OCI-LY7 (cell line): ENCODE data around the gene ELL.

Experiments
- EZH2phosphoT487 ChIP-seq: fragments of 200-600 bp; sonication (generic); IDR thresholded peaks from 2 replicates; pipeline ENCODE4 v1.6.1; 2018; ENCODE audit warnings: low read depth, borderline replicate concordance, mild to moderate bottlenecking, mixed run types, antibody characterized with exemption, low read length, moderate library complexity, mixed read lengths
- TF ChIP-seq, protein P1 (sequence below): fragments of 200-600 bp; sonication (generic); conservative IDR thresholded peaks from 2 replicates; pipeline ENCODE4 v1.5.1; 2014; ENCODE audit warnings: mild to moderate bottlenecking, antibody characterized with exemption, low read length, moderate library complexity, mixed read lengths

DNA sequence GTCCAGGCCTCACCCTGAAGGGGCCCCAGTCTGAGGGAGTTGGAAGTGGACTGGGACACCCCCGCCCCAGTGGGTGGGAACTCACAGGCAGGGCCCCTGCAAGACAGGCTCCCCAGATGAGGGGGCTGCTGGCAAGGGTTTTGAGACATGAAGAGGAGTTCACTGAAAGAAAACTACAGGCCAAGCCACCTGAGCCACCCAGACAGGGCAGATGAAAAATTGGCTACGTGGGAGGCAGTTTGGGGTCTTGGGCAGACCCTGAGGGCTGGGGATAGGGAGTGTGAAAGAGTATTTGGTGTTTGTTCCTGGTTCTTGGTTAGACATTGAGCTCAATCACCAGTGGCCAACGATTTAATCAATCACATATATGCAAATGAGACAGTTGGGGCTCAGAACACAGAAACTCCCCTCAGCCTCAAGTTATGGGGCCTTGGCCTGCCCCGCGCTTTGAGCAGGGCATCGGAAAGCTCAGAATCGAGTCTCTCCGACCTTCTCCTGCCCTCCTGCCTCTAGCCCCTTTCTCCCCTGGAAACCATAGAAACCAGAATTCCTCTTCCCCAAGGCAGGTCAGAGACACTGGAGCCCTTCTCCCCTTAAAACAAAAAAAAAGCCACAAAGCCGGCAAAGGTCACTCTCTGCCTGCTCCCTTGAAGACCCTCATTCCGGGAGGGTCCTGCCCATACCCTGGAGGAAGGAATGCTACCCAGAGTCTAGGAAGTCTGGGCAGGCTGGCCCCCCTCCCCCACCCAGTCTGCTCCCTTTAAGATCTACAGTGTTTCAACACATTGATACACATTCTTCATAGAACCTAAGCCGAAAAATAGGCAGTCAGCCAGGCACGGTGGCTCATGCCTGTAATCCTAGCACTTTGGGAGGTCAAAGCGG, 82.6 kb downstream of the ELL start:
- TF ChIP-seq, protein P1, sequence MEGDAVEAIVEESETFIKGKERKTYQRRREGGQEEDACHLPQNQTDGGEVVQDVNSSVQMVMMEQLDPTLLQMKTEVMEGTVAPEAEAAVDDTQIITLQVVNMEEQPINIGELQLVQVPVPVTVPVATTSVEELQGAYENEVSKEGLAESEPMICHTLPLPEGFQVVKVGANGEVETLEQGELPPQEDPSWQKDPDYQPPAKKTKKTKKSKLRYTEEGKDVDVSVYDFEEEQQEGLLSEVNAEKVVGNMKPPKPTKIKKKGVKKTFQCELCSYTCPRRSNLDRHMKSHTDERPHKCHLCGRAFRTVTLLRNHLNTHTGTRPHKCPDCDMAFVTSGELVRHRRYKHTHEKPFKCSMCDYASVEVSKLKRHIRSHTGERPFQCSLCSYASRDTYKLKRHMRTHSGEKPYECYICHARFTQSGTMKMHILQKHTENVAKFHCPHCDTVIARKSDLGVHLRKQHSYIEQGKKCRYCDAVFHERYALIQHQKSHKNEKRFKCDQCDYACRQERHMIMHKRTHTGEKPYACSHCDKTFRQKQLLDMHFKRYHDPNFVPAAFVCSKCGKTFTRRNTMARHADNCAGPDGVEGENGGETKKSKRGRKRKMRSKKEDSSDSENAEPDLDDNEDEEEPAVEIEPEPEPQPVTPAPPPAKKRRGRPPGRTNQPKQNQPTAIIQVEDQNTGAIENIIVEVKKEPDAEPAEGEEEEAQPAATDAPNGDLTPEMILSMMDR, result no peak
- no peak for TF ChIP-seq EZH2phosphoT487
